GM18951 (cell line): ENCODE data around the gene BTBD3.

Experiments used
- POLR2A ChIP-seq: IDR thresholded peaks from 4 replicates; pipeline ENCODE4 v1.6.1; 2011; ENCODE audit warnings: mild to moderate bottlenecking; ENCODE audit not compliant: insufficient read length, insufficient read depth; ENCODE audit errors: extremely low read depth
- in situ Hi-C: fragments of 300-500 bp; cut with MboI; formaldehyde crosslinking; loops from one replicate; pipeline ENCODE4 v1.12.0; 2022; ENCODE audit warnings: low sequenced_read_pairs, mixed read lengths, inconsistent platforms; ENCODE audit not compliant: unreplicated experiment

BTBD3 gene

DNA sequence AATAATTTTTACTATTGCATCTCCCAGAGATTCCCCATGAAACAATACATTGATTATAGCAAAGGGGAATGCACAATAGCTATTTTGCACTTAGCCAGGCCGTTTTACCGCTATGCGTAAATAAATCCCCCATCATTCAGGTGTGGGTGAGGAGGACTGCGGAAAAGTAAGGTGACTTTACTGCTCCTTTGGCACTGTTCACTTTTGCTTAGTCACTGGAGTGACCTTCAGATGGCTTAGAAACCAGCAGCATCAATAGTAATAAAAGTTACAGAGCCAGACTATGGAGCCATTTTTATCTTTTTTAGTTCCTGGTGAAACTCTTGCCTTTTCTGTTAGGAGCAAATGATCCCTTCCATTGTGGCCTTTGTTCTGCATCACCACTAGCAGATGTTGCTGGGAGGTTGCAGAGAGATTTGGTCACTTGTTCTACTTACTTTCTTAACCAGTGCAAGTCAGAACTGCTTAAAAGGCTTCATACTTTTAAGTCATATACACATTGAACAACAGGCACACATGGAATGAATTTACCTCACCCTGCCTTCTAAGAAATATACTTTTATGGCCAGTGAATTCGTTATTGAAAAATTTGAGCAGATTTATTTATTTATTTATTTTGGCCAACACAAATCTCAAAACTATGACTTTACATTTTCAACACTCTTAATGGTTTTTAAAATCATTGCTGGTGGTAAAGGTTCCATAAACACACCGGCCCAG, 12.1 kb upstream of the BTBD3 start:
- no peak for TF ChIP-seq POLR2A
- in situ Hi-C loops: no loop called here

- TF ChIP-seq POLR2A: no peak
- in situ Hi-C loops: no loop called here
These were observed 10.8 kb upstream of the BTBD3 start for GRCh38 chr20:11906626-11907480.

GRCh38 chr20:11907621-11908020, 10.1 kb upstream of the BTBD3 start:
- no peak for TF ChIP-seq POLR2A
- in situ Hi-C loops: no loop called here

DNA sequence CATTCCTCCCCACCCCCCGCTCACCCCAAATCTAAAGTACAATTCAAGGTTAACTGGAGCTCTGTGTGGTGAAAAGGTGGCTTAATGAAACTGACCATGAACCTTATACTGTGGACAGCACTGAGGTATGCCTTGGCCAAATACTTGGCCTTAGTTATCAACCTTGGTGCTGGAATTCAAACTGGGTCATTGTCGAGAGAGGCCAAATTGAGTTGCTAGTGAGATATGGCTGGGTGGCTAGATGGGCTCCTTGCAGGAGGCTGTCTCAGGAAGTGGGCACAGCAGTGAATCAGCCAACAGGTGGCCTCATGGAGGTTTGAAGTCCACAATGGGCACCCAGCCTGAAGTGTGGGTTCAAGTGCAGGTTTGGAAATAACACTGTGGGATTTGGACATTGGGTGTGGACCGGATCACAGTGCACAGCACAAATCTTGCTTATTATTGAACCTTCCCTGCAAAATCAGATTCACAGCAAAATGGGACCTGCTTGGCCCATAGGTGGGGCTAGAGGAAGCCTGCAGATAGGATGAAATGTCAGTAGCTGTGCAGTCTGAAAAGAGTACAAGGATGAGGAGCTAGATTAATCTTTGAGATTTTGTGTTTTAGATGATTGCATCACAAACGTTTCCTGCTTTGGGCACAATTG, 5.6 kb upstream of the BTBD3 start:
- TF ChIP-seq POLR2A: no peak
- in situ Hi-C loops: no loop called here

DNA sequence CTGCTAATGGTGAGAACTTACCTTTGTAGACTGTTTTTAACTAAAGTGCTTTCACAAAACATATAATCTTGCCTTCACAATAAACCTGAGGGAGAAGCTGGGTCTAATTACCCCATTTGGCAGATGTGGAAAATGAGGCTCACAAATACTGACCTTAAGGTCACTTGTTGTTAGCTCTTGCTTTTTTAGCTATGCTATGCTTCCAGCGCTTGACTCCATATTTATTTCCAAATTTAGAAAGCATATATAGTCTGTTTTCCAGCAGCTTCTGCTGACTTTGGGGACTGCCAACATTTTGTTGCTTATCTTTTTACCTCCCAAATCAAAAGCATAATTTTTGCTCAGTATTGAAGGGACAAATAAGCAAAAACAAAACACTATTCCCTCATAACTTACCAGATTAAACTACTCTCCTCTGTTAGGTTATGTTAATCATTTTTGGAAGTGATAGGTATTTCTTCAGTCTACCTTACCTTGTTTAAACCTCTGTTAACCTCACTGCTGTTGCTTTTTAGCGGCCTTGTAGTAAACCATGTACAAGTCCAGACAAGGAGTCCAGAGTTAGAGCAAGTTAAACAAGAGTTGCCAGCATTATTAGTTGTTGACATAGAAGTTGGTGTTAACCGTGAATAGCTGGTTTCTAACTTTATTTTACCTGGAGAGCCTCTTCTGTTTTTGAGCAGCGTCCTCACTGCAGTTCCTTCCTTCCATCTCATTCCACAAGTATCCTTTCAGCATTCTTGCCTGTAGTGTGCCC, 4.9 kb upstream of the BTBD3 start:
- in situ Hi-C loops: no loop called here
- no peak for TF ChIP-seq POLR2A

DNA sequence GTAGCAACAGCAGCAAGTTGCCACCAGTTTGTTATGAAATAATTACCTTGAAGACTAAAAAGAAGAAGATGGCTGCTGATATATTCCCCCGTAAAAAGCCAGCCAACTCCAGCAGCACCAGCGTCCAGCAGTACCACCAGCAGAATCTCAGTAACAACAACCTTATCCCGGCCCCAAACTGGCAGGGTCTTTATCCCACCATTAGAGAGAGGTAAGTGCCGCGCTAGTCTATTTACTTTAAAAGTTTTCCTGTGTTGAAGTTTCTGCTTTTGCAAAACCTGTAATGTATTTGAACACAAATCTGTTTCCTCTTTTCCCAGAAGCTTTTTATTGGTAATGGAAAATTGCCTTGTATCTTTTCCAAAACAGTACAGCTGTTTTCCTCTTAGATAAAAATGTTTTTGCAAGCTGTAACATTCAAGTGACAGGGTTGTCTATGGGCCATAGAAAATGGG, 725 bp downstream of the BTBD3 start:
- in situ Hi-C loops: no loop called here
- TF ChIP-seq POLR2A: no peak

DNA sequence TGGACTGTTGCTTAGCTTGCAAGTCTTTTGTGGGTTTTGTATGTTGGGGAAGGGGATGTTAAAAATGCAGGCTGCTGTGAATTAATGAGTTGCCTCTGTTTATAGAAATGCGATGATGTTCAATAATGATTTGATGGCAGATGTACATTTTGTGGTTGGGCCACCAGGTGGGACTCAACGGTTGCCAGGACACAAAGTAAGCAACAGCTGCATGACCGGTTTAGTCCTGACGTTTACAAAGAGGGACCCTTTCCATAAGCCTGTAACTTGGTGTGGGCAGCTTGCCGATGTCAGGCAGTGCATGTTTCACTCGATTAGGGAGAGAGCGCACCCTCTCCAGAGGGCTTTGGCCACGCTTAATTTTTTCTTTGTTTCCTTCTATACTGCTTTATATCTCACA, 1.3 kb downstream of the BTBD3 start:
- no peak for TF ChIP-seq POLR2A
- in situ Hi-C loops: no loop called here

GRCh38 chr20:11919581-11919980, 1.9 kb downstream of the BTBD3 start:
- in situ Hi-C loops: no loop called here
- TF ChIP-seq POLR2A: no peak

- no peak for TF ChIP-seq POLR2A
- in situ Hi-C loops: no loop called here
These were observed 2.4 kb downstream of the BTBD3 start for GRCh38 chr20:11920083-11920482.

GRCh38 chr20:11921321-11921720, 3.6 kb downstream of the BTBD3 start:
- no peak for TF ChIP-seq POLR2A

GRCh38 chr20:11922561-11922960, 4.9 kb downstream of the BTBD3 start:
- no peak for TF ChIP-seq POLR2A
- in situ Hi-C loops: no loop called here

More at GRCh38 chr20:11921321-11921720, 3.6 kb downstream of the BTBD3 start:
- in situ Hi-C loops: no loop called here

DNA sequence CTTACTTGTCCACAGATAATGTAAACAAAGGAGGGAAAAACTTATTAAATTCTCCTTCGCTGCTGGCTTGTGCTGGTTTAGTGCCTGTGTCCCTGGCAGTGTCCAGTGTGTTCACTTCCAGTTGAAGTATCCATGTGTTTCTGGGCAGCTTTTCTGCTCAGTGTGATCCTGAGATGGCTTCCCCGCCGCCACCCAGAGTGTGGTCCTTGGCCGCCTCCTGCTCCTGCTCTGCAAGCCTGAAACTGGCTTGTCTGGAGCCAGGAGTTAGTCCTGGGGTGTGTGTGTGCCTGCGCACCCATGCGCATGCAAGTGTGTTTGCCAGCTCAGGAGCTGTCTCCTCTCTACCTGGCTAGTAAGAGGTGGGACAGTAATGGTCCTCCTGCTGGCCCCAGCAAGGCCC, 7.2 kb downstream of the BTBD3 start:
- in situ Hi-C loops: no loop called here

More for the DNA sequence above, 7.2 kb downstream of the BTBD3 start:
- TF ChIP-seq POLR2A: no peak
